NCI-H2227 (cell line): Measurements from ENCODE around the gene CHD6.

ENCODE experiments used
- DNase-seq: peaks from one replicate; lab custom pipeline; 2025; ENCODE audit not compliant: unreplicated experiment; lab: John Stamatoyannopoulos, UW

CHD6 gene

GRCh38 chr20:41592516-41593216 is 25.5 kb downstream of the CHD6 start:
- DNase-seq, result no peak

GRCh38 chr20:41587956-41588355 is 30.2 kb downstream of the CHD6 start:
- no peak for DNase-seq

DNA sequence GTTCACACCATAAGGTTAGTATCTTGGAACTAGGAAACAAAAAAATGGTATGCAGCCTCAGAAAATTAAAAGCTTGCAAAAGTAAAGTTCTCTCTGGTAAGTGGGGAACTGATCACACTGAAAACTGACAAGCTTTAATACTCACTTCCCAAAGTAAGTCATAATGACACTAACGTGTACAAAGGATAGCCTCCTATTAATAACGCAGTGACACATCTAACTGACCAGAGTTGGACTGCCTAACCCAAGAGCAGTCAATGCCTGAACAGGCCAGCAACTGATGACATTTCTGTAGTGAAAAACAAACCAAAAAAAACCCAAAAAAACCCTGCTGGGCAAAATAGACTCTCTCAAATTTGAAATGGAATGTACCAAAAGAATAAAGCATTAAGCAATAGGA is 30.7 kb downstream of the CHD6 start:
- DNase-seq, result no peak

GRCh38 chr20:41586772-41587171 is 31.4 kb downstream of the CHD6 start:
- DNase-seq, result no peak

- no peak for DNase-seq
Measured at GRCh38 chr20:41580350-41580749, 37.8 kb downstream of the CHD6 start.

DNA sequence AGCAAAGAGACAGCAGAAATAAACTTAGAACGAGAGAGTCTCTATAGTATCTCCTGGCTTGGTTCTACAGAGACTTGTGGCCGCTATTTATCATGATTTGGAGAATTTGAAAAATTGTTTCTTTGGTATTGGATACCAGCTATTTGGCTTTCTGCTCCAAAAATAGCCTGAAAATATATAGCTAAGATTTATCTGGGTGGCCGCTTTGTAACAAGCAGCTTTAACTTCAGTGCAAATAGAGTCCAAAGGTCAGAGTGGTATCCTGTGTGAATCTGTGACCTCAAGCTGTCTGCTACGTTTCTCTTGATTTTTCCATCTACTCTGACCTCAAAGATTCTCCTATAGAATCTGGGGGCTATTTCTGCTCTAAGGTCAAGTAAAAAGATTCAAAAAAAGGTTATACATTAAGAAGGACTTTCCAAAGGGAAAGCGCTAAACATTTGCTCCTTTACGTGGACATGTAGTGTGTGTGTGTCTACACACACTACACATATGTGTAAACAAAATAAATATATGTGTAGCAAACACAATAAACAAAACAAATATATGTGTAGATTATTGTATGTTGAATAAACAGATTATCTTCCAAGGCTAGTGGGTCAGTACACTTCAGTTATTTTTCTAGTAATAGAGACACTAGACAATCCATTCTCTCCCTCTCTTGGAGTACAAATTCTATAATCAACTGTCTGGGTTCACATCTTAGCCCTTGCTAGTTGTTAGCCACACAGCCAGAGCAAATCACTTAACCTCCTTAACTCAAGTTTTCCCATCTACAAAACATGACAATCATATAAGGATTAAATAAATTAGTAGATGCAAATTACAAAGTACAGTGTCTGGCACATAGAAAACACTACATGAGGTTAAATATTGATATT is 40.8 kb downstream of the CHD6 start:
- DNase-seq, result no peak

DNA sequence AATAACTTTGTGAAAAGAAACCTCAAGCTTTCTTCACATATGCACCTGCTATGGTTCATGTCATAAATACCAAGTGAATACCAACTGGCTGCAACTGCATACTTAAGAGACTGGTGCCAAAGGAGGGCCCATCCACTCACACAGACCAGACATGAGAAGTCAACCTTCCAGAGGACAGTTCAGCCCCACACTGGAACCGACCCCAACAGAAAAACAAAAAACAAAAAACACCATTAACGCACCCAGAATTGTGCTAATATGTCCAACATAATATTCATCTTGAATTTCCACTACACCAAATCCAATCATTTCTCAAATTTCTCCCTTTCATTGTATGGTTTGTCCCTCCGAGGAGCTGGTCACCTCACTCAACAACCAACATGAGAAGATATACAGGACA is 42.8 kb downstream of the CHD6 start:
- no peak for DNase-seq

DNA sequence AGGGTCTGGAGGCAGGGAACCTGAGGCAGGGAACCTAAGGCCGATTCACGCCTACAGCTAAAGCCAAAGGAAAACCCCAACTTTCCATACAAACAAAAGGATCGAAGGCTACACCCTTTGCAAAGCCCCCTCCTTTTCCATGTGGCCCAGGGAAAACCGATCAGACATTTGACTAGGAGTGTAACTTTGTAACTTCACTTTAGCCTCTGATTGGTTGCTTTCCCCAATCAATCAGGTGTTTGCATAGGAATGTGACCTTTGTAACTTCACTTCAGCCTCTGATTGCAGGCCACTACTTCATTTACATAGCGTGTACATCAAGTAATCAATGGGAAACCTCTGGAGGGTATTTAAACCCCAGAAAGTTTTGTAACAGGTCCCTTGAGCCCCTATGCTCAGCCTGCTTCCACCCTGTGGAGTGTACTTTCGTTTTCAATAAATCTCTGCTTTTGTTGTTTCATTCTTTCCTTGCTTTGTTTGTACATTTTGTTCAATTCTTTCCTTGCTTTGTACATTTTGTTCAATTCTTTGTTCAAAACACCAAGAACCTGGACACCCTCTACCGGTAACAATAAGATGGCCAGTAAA is 43.3 kb downstream of the CHD6 start:
- no peak for DNase-seq

GRCh38 chr20:41573955-41574354 is 44.2 kb downstream of the CHD6 start:
- no peak for DNase-seq

DNA sequence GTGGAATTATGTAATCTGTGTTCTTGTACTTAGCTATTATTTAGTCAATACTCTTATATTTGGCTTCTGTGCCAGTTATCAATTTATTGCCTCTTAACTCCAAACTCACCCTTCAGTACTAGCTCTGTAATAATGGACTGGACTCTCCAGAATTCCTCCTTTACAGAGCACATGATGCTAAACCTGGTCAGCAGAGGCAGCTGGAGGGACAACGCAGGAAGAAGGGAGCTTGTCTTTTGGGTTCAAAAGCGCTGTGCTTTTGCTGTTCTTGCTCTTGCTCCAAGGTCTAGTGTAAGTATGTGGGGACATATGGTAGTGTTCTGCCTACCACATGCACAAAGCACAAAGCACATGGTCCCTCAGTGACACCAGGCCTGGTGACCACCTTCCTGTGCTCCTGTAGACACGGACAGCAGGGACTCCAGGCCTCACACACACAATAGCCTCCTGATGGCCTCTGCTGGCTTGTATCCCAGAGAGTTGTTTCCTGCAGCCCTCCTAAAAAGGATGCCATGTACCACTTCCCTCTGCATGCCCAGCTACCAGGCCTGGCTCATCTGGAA is 46.1 kb downstream of the CHD6 start:
- no peak for DNase-seq

DNA sequence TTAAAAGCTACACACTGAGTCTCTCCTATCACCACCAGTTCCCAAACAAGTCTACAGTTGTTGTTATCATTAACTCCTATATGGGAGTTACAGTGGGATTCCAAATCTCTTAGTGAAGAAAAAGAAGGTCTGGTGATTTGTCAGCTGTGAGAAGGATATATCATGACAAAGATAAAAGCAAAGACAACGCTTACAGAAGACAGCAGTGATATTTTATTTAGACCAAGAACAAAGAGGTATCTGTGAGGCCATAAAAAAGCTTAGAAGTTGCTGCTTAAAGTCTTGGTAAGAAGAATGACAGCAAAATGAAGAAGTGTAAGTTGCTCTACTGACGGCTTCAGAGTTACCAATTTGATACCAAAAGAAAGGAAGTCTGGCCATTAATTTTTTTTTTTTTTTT is 47.2 kb downstream of the CHD6 start:
- DNase-seq, result no peak

GRCh38 chr20:41570557-41570956 is 47.6 kb downstream of the CHD6 start:
- DNase-seq, result no peak

- DNase-seq, result no peak
Measured at GRCh38 chr20:41567615-41568014, 50.6 kb downstream of the CHD6 start.

- no peak for DNase-seq
Measured at GRCh38 chr20:41566896-41567527, 51.2 kb downstream of the CHD6 start.

- no peak for DNase-seq
Measured at GRCh38 chr20:41563087-41563486, 55.1 kb downstream of the CHD6 start.

DNA sequence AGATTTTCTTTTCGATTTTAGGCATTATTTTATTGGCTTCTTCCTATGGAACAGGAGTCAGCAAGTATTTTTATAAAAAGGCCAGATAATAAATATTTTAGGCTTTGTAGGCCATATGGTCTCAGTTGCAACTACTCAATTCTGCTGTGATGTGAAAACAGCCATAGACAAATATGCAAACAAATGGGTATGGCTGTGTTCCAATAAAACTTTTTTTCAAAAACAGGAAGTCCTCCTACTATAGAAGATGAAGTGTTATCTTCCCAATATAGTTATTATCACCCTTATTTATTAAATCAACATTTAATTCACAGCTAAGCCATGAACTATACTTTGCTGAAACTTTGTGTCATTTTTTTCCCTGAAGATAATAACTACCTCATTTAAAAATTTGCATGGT is 57.2 kb downstream of the CHD6 start:
- DNase-seq, result no peak

GRCh38 chr20:41559658-41560057 is 58.5 kb downstream of the CHD6 start:
- no peak for DNase-seq

DNA sequence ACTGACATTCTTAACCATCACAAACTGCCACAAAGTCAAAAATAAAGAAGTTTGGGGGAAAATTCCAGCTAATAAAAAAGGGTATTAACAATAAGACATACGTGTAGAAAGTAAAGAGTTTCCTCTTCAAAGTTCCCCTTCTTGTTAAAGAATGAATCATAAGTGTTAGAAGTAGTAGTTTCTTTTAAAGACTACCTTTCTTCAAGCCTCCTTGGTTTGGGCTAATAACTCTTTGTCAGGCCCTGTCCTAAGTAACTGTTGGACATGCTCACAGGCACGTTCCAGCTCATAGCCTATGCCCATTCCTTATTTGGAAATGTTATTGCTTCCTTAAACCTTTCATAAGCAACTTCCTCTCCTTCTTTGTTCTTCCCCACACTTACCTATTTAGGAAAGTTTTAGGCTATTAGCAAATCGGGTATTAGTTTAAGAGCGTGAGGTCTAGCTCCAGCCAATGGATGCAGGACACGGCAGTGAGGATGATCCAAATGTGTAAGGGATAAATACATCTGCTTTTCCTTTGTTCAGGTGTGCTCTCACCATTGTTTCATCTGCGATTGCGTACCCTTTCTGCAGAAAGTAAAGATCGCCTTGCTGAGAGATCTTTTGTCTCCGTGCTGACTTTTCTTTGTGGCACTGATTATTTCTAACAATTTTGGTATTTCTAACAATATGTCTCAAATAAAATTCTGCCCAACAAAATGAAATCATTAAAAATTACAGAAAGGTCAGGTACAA is 64.9 kb downstream of the CHD6 start:
- no peak for DNase-seq

DNA sequence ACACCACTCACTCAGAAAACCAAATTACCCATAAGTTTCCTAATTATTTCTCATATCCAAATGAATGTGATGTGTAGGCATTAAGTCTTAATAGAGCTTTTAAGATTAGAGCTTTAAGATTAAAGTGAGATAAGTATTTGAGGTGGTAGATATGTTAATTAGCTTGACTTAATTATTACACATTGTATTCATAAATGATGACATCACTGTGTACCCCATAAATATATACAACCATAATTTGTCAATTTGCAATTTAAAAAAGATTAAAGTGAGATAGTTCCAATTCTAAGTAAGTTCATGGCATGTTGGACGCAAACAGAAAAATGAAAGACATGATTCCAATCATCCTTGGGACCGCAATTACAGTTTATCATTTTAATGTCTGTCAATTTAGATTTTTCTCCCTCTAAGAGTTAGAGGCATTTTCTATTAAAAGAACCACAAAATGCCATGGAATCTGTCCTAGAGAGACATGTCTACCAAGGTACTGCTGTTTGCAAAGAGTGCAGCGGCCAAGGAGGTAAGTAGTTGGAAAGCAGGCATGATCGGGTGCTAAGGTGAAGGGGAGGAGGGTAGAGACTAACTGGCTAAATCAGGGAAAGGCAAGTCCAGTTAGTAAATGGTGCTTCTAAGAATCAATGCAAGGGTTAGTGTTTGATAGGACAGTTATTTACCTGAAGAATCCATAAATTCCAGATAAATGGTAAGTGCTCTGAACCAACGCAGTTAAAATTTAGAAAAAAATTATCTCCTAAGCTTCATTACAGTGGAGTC is 65.7 kb downstream of the CHD6 start:
- no peak for DNase-seq
